Peyer's patch (tissue), 4 donors: ENCODE measurements around the gene MAN1C1. TPM values are rescaled to one million over a fixed set of nuclear protein-coding genes. Genes with fewer than 3 reads are reported as not detected.

Experiments used
- DNase-seq, 3 donors: peaks; one replicate each; pipeline ENCODE4 v3.0.0-alpha.2; 2017 to 2019
- H3K27ac ChIP-seq, 4 donors: fragments of 200-600 bp; sonication (generic); one replicate each; pipeline ENCODE4 v1.5.1; 2016 to 2019
- H3K27me3 ChIP-seq, 2 donors: fragments of 200-600 bp; sonication (generic); one replicate each; pipeline ENCODE4 v1.5.1; 2019
- H3K36me3 ChIP-seq, 3 donors: fragments of 200-600 bp; sonication (generic); one replicate each; pipeline ENCODE4 v1.5.1; 2016 to 2019
- H3K4me1 ChIP-seq, 4 donors: fragments of 200-600 bp; sonication (generic); one replicate each; pipeline ENCODE4 v1.5.1; 2016 to 2019
- H3K4me3 ChIP-seq, 4 donors: fragments of 200-600 bp; sonication (generic); 1 replicate in 3 of 4; 2 replicates in 1 of 4; pipeline ENCODE4 v1.5.1; 2016 to 2019; ENCODE audit warnings: mild to moderate bottlenecking in 1 of 4
- H3K9me3 ChIP-seq, 4 donors: fragments of 200-600 bp; sonication (generic); one replicate each; pipeline ENCODE4 v1.5.1; 2016 to 2019; ENCODE audit warnings: mild to moderate bottlenecking in 1 of 4
- CTCF ChIP-seq, 6 experiments: fragments of 450-650 bp in 4 of 6; fragments of 200-600 bp in 2 of 6; sonication (generic) in 1 of 6; IDR thresholded peaks; one replicate each; pipeline ENCODE4 v1.5.1; 2017 to 2019; ENCODE audit warnings: antibody characterized with exemption in 6 of 6, mild to moderate bottlenecking in 3 of 6, moderate library complexity in 1 of 6
- POLR2A ChIP-seq, 2 donors: fragments of 450-650 bp; IDR thresholded peaks; one replicate each; pipeline ENCODE4 v1.5.1; 2017; ENCODE audit warnings: antibody characterized with exemption in 2 of 2, mild to moderate bottlenecking in 2 of 2, moderate library complexity in 2 of 2
- total RNA-seq, 4 donors: library from RNA; depleted of rRNA; stranded (reverse); fragments of >200 nt; gene quantifications; one replicate each; pipeline ENCODE4 v1.1.0, GENCODE V29; 2016

MAN1C1 gene
- total RNA-seq, 4 donors from 2014 or later: 2.3 to 10.7 (median 6.7) TPM

DNA sequence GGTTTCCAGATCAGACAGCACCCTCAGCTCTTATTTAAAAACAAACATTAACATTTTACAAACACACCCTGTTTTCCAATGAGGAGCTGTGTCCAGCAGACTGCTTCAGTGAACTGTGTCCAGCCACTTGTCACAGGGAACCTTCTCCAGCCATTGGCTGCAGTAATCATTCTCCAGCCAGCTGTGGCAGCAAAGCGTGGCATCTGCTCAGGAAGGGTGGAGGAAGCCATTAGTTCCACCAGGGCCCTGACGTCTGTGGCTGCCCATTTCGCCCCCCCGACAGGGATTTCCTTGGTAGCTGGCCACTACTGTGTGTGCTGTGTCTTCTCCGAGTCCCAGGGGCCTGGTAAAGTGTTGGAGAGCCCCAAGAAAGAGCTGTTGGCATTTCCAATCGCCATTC is 120.5 kb downstream of the MAN1C1 start:
- no peaks in the 10 kb centered on the region for H3K4me1 ChIP-seq
- no peak overlapping the region for H3K27ac ChIP-seq
- no peak overlapping the region for H3K4me3 ChIP-seq
- H3K9me3 ChIP-seq: peaks cover 0 to 3% (median 0%) of the 10 kb centered on the region in 4 donors
- no peaks in the 10 kb centered on the region for H3K36me3 ChIP-seq
- TF ChIP-seq POLR2A (IDR thresholded peaks at IDR 0.05) (no peak), CTCF (IDR thresholded peaks at IDR 0.05) (no peak)
- no peak for DNase-seq
- H3K27me3 ChIP-seq: no peaks in the 10 kb centered on the region

- Histone ChIP-seq H3K4me3 (no peak overlapping the region), H3K4me1 (peaks cover 0 to 10% (median 2%) of the 10 kb centered on the region in 4 donors), H3K27ac (no peak overlapping the region), H3K9me3 (peaks cover 0 to 3% (median 0%) of the 10 kb centered on the region in 4 donors), H3K27me3 (no peaks in the 10 kb centered on the region), H3K36me3 (no peaks in the 10 kb centered on the region)
- no peak for DNase-seq
- TF ChIP-seq CTCF (IDR thresholded peaks at IDR 0.05): no peak
- TF ChIP-seq POLR2A (IDR thresholded peaks at IDR 0.05): no peak
Observed at GRCh38 chr1:25738499-25738898, 121.9 kb downstream of the MAN1C1 start.

GRCh38 chr1:25739341-25739740 is 122.8 kb downstream of the MAN1C1 start:
- no peak overlapping the region for H3K27ac ChIP-seq
- H3K27me3 ChIP-seq: no peaks in the 10 kb centered on the region
- peaks cover 0 to 3% (median 0%) of the 10 kb centered on the region in 4 donors for H3K9me3 ChIP-seq
- no peaks in the 10 kb centered on the region for H3K36me3 ChIP-seq
- peaks cover 0 to 14% (median 2%) of the 10 kb centered on the region in 4 donors for H3K4me1 ChIP-seq
- TF ChIP-seq POLR2A (IDR thresholded peaks at IDR 0.05) (no peak), CTCF (IDR thresholded peaks at IDR 0.05) (no peak)
- no peak for DNase-seq
- H3K4me3 ChIP-seq: no peak overlapping the region

DNA sequence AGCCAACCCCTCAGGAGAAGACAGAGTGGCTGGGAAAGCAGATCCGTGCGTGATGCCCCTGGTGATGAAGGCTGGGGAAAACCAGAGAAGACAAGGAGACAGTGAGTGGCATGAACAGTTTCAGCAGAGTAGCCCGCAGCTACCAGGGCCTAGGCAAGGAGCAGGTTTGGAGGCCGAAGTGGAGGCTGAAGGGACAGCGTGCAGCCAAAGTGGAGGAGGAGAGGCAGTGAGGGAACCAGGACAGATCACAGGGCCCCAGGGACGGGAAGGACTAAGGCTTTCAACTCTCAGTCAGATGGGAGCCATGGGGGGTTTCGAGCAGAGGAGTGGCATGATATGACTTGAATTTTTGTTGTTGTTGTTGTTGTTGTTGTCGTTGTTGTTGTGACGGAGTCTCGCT is 123.5 kb downstream of the MAN1C1 start:
- no peaks in the 10 kb centered on the region for H3K36me3 ChIP-seq
- H3K9me3 ChIP-seq: peaks cover 0 to 3% (median 0%) of the 10 kb centered on the region in 4 donors
- no peak overlapping the region for H3K27ac ChIP-seq
- no peaks in the 10 kb centered on the region for H3K27me3 ChIP-seq
- no peak for DNase-seq
- no peak for TF ChIP-seq POLR2A (IDR thresholded peaks at IDR 0.05)
- TF ChIP-seq CTCF (IDR thresholded peaks at IDR 0.05): no peak
- H3K4me3 ChIP-seq: no peak overlapping the region
- H3K4me1 ChIP-seq: peaks cover 0 to 14% (median 2%) of the 10 kb centered on the region in 4 donors

DNA sequence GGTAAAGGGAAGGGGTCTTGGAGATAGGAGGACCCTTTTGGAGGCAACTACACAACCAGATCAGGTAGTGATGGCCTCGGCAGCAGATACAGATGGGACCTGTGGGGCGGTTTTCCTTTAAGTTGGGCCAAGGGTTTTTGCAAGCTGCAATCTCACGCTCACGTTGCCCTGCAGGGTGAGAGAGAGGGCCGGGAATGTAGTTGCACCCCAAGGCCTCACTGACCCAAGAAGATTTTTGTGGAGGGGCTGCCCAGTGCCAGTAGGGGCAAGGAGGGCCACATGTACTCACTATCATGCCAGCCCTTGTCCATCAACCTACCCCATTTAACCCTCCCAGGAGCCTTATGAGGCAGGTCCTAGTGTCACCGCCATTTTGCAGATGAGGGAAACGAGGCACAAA is 125.7 kb downstream of the MAN1C1 start:
- TF ChIP-seq POLR2A (IDR thresholded peaks at IDR 0.05): no peak
- TF ChIP-seq CTCF (IDR thresholded peaks at IDR 0.05): no peak
- Histone ChIP-seq H3K4me1 (peaks cover 0 to 14% (median 2%) of the 10 kb centered on the region in 4 donors), H3K4me3 (no peak overlapping the region), H3K9me3 (peaks cover 0 to 3% (median 0%) of the 10 kb centered on the region in 4 donors), H3K36me3 (no peaks in the 10 kb centered on the region), H3K27ac (no peak overlapping the region), H3K27me3 (no peaks in the 10 kb centered on the region)
- no peak for DNase-seq
